Fibroblast of skin of scalp (primary cell): ENCODE data around the gene SEMA5A.

Experiments
- DNase-seq: peaks from one replicate; pipeline ENCODE4 v3.0.0-alpha.2; 2013

Gene SEMA5A

GRCh38 chr5:9198394-9198793, 347.5 kb downstream of the SEMA5A start:
- DNase-seq = peak; percentile 46

DNA sequence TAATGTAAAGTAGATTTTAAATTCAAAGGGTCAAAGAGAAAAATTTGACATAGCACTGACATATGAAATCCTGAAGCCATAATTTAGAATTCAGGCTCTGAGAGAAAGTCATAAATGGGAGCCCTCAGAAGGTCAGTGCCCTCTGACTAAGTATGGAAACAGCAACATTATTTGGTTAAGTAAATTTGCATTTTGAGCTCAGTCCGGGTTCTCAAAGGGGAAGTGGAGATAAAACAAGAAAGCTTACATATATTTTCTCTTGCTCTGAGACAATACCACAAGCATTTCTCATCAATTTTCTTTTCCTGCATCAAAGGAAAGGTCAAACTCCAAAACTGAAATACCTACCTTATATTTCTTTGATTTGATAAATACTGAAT, 348.0 kb downstream of the SEMA5A start:
- no peak for DNase-seq

- DNase-seq = no peak
Observed at GRCh38 chr5:9196403-9197227, 349.3 kb downstream of the SEMA5A start.

DNA sequence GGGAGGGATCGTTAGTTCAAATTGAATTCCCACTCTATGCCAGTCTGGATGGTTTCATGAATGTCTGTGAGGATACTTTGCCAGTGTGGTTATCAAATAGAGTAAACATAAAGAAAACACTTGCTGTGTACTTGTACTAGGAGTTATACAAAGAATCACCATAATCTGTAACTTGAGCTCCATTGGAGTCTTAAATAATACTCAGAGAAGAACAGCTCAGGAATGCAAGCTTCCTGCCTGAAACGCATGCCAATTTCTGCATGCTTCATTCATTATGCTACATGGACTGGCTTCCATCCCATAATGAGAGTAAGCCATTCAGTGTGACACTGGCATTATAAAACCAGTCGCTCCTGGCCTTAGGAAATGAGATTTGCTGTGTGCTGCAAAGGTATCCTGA, 351.4 kb downstream of the SEMA5A start:
- DNase-seq = peak; percentile 73

- DNase-seq = no peak
Observed at GRCh38 chr5:9192266-9192665, 353.6 kb downstream of the SEMA5A start.

DNA sequence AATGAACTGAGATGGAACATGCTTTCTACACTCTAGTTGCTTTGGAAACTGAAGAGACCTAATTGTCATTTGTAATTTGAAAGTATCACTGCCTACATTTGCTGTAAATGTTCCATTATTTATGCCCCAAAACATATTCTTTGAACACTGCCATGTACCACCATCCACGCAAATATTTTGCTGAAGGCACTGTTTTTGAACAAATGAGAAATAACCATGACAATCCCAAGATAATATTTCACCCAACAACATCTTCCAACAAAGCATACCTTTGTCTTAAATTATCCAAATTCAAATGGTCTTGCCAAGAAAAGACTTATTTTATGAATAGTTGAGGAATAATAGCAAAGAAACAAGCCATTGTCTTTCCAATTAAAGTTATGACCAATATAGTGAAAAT, 356.2 kb downstream of the SEMA5A start:
- DNase-seq = no peak

DNA sequence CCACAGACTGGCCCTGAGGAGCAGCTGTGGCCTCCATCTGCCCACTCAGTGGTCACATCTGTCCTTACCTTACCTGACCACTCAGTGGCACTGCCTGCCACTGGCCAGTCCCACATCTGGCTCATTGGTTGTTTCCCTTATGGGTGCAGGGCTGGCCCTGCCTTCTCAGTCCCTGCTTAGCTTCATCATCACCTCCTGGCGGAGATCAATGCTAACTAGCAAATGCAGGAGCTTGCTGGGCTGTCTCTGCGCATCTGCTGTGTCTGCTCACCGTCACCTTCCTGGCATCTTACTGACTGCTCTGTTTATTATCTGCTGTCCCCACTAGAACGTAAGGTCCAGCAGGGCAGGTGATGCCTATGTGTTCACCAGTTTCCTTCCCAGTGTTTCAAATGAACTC, 356.9 kb downstream of the SEMA5A start:
- no peak for DNase-seq

- peak; percentile 71 for DNase-seq
Observed at GRCh38 chr5:9188131-9188530, 357.7 kb downstream of the SEMA5A start.

GRCh38 chr5:9187614-9188013, 358.3 kb downstream of the SEMA5A start:
- DNase-seq = no peak

DNA sequence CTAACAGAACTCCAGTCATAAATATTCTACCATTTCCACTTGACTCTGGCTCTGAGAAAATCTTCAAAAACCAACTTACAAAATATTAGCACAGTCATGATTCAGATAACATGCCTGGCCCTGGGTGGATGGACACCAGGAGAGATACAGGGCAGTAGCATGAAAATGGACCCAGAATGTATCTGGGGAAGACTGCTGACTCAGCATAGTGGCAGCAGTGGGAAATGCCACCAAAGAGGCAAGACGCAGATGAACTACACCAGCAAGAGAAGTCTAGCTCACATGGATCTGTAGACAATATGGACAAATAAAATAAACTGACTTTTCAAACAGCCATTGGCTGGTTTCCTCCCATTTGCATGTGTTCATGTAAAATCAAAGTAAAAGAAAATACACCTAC, 359.8 kb downstream of the SEMA5A start:
- no peak for DNase-seq

DNA sequence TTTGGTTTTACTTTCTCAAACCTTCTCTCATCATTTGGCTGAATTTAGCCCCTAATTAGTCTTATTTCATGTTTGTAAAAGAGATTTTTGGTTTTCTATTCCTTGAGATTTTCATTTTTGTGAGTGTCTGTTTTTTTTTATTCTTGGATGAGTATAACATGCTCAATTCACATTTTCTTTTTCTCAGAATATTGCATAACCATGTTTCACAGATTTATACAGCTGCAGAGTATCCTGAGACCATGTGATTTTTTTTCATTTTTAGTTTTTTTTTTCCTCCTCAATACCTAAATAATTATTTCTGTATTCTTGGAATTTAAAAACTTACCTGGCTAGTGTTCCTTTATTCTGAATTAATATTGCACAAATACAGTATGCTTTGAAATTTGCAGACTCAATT, 361.9 kb downstream of the SEMA5A start:
- DNase-seq = no peak

DNA sequence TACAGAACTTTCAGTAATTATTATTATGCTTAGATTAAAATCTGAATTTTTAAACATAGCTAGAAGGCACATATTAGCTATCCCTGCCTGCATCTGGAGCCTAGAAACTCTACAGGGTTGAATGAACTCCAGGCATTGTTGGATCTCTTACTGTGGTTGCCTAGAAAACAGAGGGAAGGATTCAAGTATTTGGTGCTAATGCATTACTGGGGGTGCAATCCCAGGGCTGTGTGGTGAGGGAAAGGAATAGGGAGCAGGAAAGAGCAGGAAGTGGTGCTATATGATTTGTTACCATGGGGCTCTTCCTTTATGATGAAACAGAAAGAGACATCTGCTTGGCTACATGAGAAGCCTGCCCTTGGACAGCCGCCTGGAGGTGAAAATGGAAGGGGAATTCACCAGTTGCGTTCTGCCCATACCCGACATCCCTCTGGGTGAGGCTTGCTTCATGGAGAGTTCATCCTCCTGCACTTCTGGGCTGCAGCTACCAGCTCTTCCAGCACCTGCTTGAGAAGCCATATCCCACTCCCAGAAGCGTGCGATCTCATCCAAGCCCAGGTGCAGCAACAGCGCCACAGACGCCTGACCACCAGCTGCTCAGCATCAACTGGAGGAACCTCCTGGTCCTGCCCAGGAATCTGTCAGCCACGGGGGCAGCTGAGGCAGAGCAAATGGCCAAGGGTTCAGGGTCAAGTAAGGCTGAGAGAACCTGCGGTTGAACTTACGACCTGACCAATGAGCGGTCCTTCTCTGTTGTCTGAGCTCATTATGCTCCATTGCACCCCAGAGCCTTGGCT, 362.8 kb downstream of the SEMA5A start:
- DNase-seq = no peak

DNA sequence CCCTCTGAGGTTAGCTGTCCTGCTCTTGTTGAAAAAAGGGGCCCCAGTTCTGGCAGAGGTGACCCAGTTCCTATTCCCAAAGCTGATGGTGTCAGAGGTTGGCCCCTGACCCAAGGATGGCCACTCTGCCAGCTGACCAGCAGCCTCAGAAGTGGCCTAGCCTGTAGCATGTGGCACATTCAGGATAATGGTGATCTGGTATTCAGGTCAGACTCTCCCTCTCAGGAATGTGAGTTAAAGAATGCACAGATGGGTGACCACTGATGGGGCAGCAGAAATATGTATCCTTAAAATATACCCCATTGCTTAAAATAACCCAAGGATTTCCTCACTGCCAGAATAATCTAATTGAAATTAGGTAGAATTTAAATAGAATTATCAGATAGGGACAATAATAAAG, 369.2 kb downstream of the SEMA5A start:
- no peak for DNase-seq

DNA sequence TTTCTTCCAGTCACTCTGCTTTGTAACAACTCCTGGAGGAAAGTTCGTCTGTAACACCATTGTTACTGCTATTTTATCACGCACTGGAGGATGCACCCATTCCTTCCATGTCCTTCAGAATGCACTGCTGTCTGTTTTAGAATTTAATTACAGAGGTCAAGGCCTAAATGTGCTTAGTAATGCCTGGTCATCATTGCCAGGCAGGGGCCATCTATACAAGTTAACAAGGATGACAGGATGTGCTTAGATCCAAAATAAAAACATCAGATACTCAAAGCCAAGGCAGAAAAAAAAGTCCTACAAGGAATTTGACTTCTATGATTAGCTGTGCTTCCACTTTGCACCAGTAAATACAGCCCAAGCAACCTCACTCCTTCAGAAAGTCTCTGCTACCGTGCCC, 371.4 kb downstream of the SEMA5A start:
- DNase-seq = no peak

DNA sequence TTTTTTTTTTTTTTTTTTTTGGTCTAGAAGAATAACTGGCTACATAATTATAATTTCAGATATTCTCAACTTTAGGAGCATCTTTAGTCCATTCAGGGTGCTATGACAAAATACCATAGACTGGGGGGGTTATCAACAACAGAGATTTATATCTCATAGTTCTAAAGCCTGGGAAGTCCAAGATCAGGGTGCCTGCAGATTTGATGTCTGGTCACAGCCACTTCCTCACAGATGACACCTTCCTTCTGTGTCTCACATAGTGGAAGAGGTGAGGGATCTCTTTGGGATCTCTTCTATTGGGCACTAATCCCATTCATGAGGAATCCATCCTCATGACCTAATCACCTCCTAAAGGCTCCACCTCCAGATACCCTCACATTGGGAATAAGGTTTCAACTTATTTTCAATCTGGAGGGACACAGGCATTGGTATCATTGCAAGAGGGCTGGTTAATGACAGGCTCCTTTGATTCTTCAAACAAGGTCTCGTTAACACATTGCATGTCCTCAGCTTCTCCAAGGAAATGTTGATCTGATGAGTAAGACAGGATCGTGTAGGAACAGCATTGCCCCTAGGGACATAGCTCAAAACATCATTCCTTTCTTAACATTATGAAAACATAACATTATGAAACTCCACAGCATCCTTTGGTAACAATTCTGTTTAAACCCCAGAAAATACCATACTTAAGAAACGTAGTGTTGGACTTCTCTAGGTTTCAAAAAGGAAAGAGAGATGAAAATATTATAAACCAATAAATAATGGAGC, 372.4 kb downstream of the SEMA5A start:
- DNase-seq = peak; percentile 96

DNA sequence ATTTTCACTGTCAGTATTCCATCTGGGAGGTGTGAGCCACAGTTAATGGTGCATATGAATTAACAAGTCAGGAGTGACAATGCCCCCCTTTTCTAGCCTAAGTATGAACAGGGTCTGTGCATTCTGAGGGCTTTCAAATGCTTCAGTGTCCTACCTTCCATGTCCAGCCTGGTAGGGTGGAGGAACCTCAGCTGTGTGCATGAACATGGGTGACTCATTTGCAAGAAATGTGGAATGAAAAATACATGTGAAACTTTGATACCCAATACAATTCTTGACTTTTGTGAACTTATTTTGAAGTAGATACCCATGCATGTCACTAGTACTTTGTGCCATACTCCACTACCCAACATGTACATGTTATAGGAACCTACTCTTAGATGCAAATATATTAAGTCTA, 375.8 kb downstream of the SEMA5A start:
- DNase-seq = peak; percentile 24

DNA sequence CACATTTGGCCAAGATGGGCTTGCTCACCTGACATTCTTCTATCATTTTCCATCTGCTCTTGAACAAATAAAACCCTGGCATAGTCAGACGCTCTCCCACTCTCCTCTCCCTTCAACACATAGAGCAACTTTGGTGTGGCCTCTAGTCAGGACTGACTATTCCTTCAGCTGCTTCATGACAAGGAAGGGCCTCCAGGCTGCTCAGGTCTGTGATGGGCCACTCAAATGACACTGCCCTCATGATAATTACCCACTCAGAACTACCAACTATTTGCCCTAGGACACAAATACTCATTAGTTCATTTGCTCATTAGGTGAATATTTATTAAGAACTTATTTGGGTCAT, 376.3 kb downstream of the SEMA5A start:
- no peak for DNase-seq

GRCh38 chr5:9168791-9169556, 376.9 kb downstream of the SEMA5A start:
- DNase-seq = peak; percentile 20

DNA sequence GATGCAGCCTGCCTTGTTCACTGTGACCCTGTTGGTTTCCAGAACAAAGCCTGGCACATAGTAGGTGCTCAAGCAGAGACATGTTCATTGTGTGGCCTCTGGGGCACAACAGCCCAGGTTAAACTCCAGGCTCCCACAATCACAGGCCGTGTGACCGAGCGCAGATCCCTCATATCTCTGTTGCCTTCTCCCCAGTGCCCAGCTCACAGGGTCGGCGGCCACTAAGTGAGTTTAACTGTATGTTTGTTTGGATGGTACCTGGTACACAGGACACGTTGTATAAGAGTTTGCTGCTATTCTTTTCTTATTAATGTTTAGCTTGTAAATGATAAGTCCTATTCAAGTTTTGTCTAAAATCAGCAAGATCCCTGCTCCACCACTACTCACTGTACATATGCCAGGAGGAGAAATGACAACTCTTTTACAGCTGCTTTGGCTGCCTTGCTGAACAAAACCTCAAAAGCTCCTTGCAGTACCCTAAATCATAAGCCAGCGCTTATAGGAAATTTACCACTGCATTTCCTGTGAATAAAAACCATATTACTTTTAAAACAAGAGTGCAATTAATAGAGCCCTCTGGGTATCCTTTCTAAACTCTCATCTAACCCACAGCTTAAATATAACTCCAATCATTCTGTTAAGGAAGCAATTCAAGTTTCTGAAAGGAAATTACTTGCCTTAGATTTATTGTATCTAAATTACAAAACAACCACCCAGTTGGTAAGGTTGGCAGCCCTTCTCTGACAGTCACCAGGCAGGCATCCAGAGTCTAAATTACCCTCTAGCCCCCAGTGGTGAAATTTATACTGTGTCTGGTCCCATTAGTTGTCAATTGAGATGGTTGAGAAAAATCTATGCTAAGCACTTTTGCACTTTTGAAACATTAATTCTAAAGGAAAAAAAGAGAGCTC, 379.4 kb downstream of the SEMA5A start:
- DNase-seq = peak; percentile 15

DNA sequence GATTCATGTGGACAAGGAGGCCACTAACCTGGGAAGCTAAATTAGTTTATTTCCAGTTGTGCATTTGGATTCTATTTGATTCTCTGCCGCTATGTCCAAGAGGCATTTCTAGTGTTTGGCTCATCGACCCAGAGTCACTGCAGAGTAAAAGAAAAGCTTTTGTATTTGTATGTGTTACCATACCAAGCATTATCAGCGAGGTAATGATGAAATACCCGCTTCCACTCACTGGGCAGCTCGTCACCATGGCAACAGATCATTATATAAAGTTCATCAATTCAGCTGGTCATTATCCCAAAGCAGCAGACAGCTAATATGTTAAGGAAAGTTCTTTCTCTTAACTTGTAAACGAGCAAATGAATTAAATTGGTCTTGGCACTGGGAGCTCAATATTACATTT, 380.3 kb downstream of the SEMA5A start:
- no peak for DNase-seq

DNA sequence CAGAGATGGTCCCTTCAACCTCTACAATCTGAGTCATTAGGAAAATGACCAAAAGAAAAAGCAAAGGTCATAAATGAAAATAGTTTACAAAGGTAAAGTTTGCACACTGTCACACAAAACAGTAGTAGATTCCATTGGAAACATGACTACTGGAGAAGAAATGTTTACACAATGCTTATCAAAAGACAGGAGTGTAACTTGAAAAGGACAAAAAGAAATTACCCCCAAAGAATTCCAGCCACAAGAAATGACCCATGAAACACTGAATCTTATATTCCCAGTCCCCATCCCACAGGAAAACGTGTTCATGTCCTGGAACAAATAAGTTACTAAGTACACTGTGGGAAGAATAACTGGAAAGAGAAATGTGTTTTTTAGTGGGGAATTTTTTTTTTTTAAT, 385.1 kb downstream of the SEMA5A start:
- no peak for DNase-seq

DNA sequence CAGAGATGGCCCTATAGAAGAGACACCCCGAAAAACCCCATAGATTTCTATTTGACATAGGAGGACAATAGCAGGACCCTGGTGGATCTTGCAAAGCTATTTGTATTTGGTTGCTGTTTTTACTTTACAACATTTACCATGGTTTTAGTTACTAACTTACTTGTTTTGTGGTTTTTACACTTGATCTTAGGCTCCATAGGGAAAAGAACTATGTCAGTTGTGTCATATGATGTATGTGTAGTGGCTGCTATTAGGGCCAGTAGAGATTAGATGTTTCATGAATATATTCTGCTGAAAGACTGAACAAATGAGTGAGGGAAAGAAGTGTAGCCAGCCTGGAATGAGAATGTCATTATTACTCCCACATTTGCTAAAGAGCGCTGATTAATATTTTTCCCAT, 388.1 kb downstream of the SEMA5A start:
- peak; percentile 12 for DNase-seq
